ENCODE results near the gene COQ5.

The COQ5 gene

DNA sequence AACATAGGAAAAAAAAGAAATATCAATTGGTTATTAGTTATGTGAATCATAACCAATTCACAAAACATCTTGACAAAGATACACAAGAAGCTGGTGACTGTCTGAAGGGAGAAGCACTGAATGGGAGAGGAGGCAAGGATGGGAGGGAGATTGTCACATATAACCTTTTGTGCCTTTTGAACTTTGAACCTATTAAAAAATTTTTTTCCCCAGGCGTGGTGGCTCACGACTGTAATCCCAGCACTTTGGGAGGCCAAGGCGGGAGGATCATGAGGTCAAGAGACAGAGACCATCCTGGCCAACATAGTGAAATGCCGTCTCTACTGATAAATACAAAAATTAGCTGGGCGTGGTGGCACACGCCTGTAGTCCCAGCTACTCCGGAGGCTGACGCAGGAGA lies 20.4 kb downstream of the COQ5 start:
- Histone ChIP-seq H2AFZ (ENCODE audit: low read depth, low read length) (no peak overlapping the region), H3K36me3 (ENCODE audit: insufficient read depth, low read length) (peaks cover 55% of the 10 kb centered on the region), H3K4me3 (ENCODE audit: low read length) (no peak overlapping the region), H3K27me3 (ENCODE audit: insufficient read depth, low read length) (no peaks in the 10 kb centered on the region), H3K9me3 (ENCODE audit: low read length) (no peaks in the 10 kb centered on the region), H3K4me1 (ENCODE audit: insufficient read depth, low read length) (no peaks in the 10 kb centered on the region)

DNA sequence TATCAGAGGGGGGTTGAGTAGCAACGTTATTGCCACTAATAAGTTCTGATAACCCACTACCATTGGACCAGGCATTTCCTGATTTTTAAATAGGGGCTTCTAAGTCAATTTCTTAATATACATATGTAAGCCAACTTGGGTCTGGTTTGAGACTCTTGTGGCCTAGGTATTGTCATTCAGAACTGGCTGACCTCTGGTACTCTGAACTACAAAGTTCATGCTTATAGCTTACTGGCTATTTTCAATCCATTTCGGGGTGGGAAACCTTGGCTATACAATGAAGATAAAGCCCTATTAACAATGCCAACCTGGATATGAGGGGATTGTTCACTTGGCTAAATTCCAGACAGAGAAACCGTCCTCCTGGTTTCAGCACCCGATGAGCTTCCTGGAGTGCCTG lies 24.4 kb downstream of the COQ5 start:
- H3K9me3 ChIP-seq (ENCODE audit: low read length), result no peaks in the 10 kb centered on the region
- H2AFZ ChIP-seq (ENCODE audit: low read depth, low read length), result no peak overlapping the region
- H3K36me3 ChIP-seq (ENCODE audit: insufficient read depth, low read length), result peaks cover 54% of the 10 kb centered on the region
- no peaks in the 10 kb centered on the region for H3K27me3 ChIP-seq (ENCODE audit: insufficient read depth, low read length)
- no peak overlapping the region for H3K4me3 ChIP-seq (ENCODE audit: low read length)
- no peaks in the 10 kb centered on the region for H3K4me1 ChIP-seq (ENCODE audit: insufficient read depth, low read length)

DNA sequence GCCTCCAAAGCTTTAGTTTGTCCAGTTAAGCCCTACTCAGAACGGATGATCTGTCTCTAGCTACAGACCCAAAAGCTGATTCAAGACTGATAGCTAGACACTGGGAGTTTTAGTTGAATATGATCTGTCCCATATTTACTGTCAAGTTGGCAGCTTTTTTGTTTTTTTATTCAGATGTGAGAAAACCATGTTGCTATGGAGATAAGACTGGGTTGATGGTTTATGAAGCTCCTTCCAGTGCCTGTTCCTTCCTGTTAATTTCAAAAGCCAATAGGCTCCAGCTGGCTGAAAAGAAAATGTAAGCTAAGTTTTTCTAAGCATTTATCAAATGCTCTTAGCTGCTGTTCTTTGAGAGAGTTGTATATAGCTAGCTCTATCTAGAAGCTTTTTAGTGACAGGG lies 28.4 kb downstream of the COQ5 start:
- peaks cover 16% of the 10 kb centered on the region for H3K4me1 ChIP-seq (ENCODE audit: insufficient read depth, low read length)
- peaks cover 53% of the 10 kb centered on the region for H3K36me3 ChIP-seq (ENCODE audit: insufficient read depth, low read length)
- H2AFZ ChIP-seq (ENCODE audit: low read depth, low read length), result no peak overlapping the region

DNA sequence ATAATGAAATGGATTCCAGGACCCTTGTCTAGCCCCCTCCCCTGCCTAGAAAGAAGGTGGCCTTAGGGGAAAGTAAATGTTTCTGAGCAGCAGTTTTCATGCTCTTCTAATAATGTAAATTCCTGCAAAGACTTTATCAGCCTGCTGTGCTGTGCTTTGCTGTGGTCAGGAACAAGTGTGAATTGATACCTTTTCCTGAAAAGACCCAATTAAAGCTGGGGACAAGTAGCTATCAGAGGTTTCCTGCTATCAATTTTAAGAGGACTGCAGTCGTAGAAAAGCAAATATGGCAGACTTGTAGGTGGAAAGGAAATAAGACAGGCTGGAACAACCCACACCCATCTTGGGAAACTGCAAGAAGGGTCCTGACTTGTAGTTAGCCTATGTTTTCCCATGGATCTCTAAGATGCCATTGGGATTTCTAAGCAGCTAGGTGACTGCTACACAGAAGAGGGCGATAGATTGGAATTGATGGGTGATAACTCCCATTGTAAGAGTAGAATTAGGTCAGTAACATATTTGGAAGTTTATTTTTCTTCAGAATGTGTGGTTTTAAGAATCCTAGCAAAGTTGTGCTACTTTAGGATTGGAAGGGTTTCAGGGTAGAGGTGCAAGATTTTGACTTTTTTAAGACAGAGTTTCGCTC lies 30.0 kb downstream of the COQ5 start:
- Histone ChIP-seq H2AFZ (ENCODE audit: low read depth, low read length) (no peak overlapping the region), H3K4me3 (ENCODE audit: low read length) (no peak overlapping the region), H3K36me3 (ENCODE audit: insufficient read depth, low read length) (peaks cover 46% of the 10 kb centered on the region)

More for the DNA sequence above, 28.4 kb downstream of the COQ5 start:
- no peaks in the 10 kb centered on the region for H3K9me3 ChIP-seq (ENCODE audit: low read length)
- H3K27me3 ChIP-seq (ENCODE audit: insufficient read depth, low read length), result no peaks in the 10 kb centered on the region
- no peak overlapping the region for H3K4me3 ChIP-seq (ENCODE audit: low read length)

DNA sequence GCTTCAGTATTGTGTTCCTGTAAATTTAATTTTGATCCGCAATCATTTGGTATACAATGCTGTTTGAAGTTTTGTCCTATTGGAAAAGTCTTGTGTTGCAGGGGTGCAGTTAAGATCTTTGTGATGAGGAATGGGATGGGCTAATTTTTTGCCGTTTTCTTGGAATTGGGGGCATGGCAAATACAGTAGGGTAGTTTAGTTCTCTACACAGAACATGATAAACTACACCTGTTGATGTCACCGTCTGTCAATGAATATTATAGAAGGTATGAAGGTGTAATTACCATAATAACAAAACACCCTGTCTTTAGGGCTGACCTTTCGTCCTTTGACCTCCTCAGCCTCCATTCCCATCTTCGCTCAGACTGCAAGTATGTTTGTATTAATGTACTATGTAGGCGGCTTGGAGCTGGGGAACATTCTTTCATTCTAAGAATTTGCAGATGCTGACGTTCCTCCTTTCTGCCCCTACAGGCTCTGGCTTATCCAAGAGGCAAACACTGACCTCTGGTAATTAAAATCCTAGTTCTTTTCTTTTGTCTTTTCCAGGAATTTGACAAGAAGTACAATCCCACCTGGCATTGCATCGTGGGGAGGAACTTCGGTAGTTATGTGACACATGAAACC lies 31.3 kb downstream of the COQ5 start:
- Histone ChIP-seq H3K9me3 (ENCODE audit: low read length) (no peaks in the 10 kb centered on the region), H2AFZ (ENCODE audit: low read depth, low read length) (no peak overlapping the region), H3K4me3 (ENCODE audit: low read length) (peak overlapping the region; percentile 87), H3K36me3 (ENCODE audit: insufficient read depth, low read length) (peaks cover 36% of the 10 kb centered on the region), H3K27me3 (ENCODE audit: insufficient read depth, low read length) (no peaks in the 10 kb centered on the region), H3K4me1 (ENCODE audit: insufficient read depth, low read length) (peaks cover 24% of the 10 kb centered on the region)

More for the DNA sequence above, 30.0 kb downstream of the COQ5 start:
- no peaks in the 10 kb centered on the region for H3K27me3 ChIP-seq (ENCODE audit: insufficient read depth, low read length)
- H3K9me3 ChIP-seq (ENCODE audit: low read length), result no peaks in the 10 kb centered on the region
- H3K4me1 ChIP-seq (ENCODE audit: insufficient read depth, low read length), result peaks cover 24% of the 10 kb centered on the region

DNA sequence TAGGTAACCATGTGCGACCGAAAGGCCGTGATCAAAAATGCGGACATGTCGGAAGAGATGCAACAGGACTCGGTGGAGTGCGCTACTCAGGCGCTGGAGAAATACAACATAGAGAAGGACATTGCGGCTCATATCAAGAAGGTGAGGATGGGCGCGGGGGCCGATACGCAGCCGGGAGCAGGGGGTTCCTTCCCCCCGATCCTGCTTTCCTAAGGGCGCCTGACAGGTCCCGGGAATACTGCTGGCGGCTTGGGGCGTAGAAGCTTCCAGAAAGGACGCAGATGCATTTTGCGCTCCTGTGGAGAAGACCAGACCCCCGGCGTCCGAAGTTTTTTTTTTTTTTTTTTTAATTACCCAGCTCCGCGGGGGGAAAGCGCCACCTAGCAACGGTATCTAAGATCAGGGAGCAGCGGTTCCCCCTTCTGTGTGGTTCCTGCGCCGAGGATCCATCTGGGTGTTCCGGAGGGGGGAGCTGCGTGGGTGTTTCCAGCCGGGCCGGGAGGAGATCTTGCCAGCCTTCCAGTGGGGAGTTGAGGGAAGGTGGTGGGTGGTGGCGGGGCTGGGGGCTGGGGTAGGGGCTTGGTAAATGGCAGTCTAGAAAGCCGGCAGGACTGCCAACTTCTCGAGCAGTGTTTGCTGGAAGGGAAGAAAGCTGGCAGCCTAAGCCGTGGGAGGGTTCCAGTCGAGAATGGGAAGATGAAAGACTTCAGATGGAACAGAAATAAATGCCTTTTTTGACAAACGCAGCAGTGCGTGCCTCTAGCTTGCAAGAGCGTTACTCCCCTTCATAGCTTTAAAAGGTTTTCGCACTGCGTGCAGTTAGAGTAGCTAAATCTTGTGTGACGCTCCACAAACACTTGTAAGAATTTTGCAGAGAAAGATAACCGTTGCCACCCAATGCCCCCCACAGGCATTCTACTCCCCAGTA lies 32.3 kb downstream of the COQ5 start:
- H2AFZ ChIP-seq (ENCODE audit: low read depth, low read length), result no peak overlapping the region
- no peaks in the 10 kb centered on the region for H3K27me3 ChIP-seq (ENCODE audit: insufficient read depth, low read length)
- H3K4me1 ChIP-seq (ENCODE audit: insufficient read depth, low read length), result peaks cover 24% of the 10 kb centered on the region
- H3K4me3 ChIP-seq (ENCODE audit: low read length), result peak overlapping the region; percentile 87
- H3K9me3 ChIP-seq (ENCODE audit: low read length), result no peaks in the 10 kb centered on the region
- H3K36me3 ChIP-seq (ENCODE audit: insufficient read depth, low read length), result peaks cover 36% of the 10 kb centered on the region

DNA sequence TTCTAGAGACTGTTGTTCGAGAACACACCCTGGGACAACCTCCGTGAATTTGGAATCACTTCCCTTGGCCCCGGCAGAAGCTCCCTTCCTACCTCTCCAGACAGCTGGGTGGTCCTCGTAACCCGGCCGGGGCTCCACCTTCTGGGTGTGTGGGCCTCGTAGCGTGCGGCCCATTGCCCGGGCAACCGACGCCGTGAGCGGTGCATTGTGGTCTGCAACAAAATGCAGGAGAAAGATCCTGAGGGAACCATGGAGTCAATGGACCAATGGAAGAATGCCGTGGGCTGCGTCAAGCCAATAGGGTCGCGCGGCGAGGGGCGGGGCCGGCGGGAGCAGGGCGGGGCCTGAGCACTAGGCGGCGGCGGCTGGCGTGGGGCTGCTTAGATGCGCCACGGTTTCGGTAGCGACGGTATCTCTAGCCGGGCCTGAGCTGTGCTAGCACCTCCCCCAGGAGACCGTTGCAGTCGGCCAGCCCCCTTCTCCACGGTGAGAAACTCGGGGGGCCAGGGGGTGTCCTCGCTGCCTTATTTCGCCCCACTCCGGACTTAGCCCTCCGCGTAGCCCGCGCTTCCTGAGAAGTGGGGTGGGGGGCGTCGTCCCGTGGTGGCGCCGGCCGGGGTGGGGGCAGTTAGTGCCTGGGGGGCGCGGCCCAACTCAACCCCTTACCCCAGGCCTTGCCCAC lies 33.1 kb downstream of the COQ5 start, which contains the start of gene DYNLL1:
TSS of gene DYNLL1 (plus strand) at position 383 of the 682 bp plus-strand sequence. CDS start 309 bp downstream, outside the sequence.
- Histone ChIP-seq H3K27me3 (ENCODE audit: insufficient read depth, low read length) (no peaks in the 10 kb centered on the region), H3K4me3 (ENCODE audit: low read length) (peak within 1 kb of the TSS; percentile 87), H3K4me1 (ENCODE audit: insufficient read depth, low read length) (peaks cover 24% of the 10 kb centered on the region), H2AFZ (ENCODE audit: low read depth, low read length) (no peak within 1 kb of the TSS), H3K9me3 (ENCODE audit: low read length) (no peaks in the 10 kb centered on the region), H3K36me3 (ENCODE audit: insufficient read depth, low read length) (peaks cover 33% of the 10 kb centered on the region)

DNA sequence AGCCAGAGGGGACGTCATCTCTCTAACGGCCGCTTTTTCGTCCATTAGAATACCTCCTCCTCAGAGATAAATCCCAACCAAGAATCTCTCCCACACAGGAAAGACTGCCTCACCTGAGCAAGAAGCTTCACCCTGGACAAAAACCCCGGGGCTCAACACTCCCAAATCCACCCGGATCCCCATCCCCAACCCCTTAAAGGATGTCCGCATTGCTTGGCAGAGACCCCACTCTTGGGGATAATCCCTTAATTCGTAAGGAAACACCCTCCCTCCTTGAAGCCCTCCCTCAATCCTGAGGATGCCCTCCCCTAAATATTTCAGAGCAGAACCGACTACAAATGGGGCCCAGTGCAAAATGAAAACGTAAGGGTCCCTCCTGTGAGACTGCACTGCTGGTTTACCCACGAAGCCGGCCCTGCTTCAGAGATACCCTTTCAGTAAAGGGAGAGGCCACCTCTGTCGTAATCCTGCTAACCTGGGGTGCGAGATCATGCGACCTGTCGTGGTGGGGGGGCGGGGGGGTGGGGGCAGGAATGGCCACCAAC lies 33.7 kb downstream of the COQ5 start:
- no peak overlapping the region for H2AFZ ChIP-seq (ENCODE audit: low read depth, low read length)
- no peaks in the 10 kb centered on the region for H3K9me3 ChIP-seq (ENCODE audit: low read length)
- peaks cover 24% of the 10 kb centered on the region for H3K4me1 ChIP-seq (ENCODE audit: insufficient read depth, low read length)
- peaks cover 34% of the 10 kb centered on the region for H3K36me3 ChIP-seq (ENCODE audit: insufficient read depth, low read length)
- no peaks in the 10 kb centered on the region for H3K27me3 ChIP-seq (ENCODE audit: insufficient read depth, low read length)
- H3K4me3 ChIP-seq (ENCODE audit: low read length), result peak overlapping the region; percentile 87

DNA sequence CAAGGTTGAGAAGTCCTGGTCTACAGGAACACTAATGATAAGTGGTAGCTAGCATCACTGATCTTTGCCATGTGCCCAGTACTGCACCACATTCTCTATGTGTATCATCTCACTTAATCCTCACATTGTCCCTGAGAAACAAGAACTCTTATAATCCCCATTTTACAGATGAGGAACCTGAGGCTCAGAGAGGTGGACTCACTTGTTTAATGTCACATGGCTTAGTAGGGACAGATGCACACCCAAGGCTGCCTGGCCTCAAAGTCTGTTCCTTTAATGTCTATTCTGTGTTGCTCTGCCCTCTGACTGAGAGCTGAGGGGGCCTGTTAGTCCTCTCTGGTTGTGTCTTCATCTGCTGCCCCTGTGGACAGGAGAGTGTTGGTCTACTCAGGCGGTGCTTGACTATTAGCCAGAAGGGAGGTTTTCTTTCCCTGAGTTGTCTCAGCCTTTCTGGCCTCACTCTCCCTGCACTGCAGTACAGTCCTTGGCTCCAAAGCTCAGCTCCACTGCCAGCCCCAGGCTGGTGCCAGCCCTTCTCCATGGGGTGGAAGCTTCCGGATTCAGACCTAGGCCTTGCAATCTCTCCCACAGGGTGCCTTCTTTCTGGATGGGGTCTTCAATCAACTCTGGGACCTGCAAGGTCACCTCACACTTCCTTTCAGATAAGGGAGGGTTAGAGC lies 38.0 kb downstream of the COQ5 start:
- Histone ChIP-seq H2AFZ (ENCODE audit: low read depth, low read length) (no peak overlapping the region), H3K27me3 (ENCODE audit: insufficient read depth, low read length) (no peaks in the 10 kb centered on the region), H3K4me3 (ENCODE audit: low read length) (no peak overlapping the region), H3K9me3 (ENCODE audit: low read length) (no peaks in the 10 kb centered on the region), H3K4me1 (ENCODE audit: insufficient read depth, low read length) (peaks cover 16% of the 10 kb centered on the region), H3K36me3 (ENCODE audit: insufficient read depth, low read length) (peaks cover 11% of the 10 kb centered on the region)

DNA sequence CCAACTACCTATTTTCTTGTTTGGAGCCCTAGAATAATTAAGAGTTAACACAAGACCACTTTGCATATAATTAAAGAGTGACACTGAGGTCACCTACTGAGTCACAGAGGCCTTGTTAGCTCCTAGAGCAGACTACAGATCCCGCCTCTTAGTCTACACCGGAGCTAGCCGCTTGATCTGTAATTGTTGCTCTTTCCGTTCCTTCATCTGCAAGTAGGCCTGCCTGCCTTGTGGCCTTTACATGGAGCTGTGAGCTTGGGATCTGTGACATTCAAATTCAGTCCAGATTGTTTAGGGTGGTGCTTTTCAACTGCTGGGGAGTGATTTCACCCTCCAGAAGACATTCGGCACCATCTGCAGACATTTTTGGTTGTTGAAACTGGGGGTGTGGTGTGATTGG lies 38.6 kb downstream of the COQ5 start:
- Histone ChIP-seq H3K9me3 (ENCODE audit: low read length) (no peaks in the 10 kb centered on the region), H2AFZ (ENCODE audit: low read depth, low read length) (no peak overlapping the region), H3K4me3 (ENCODE audit: low read length) (no peak overlapping the region), H3K36me3 (ENCODE audit: insufficient read depth, low read length) (peaks cover 11% of the 10 kb centered on the region), H3K27me3 (ENCODE audit: insufficient read depth, low read length) (no peaks in the 10 kb centered on the region), H3K4me1 (ENCODE audit: insufficient read depth, low read length) (peaks cover 14% of the 10 kb centered on the region)

DNA sequence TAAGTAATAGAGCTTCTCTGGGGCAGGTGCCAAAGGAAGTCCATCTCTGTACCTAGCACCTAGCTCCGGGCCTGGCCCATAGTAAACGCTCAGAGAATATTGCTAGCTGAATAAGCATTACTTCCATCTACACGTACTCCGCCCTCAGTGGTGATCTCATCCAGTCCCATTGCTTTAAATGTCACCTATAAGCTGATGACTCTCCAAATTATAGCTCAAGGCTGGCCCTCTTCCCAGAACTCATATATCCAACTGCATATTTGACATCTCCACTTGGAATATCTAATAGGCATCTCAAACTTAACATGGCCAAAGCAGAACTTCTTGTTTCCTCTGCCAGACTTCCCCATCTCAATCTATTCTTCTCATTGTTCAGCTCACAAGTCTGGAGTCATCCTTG lies 39.9 kb downstream of the COQ5 start:
- Histone ChIP-seq H3K36me3 (ENCODE audit: insufficient read depth, low read length) (peaks cover 11% of the 10 kb centered on the region), H2AFZ (ENCODE audit: low read depth, low read length) (no peak overlapping the region), H3K9me3 (ENCODE audit: low read length) (no peaks in the 10 kb centered on the region), H3K4me3 (ENCODE audit: low read length) (no peak overlapping the region), H3K4me1 (ENCODE audit: insufficient read depth, low read length) (peaks cover 8% of the 10 kb centered on the region), H3K27me3 (ENCODE audit: insufficient read depth, low read length) (no peaks in the 10 kb centered on the region)

DNA sequence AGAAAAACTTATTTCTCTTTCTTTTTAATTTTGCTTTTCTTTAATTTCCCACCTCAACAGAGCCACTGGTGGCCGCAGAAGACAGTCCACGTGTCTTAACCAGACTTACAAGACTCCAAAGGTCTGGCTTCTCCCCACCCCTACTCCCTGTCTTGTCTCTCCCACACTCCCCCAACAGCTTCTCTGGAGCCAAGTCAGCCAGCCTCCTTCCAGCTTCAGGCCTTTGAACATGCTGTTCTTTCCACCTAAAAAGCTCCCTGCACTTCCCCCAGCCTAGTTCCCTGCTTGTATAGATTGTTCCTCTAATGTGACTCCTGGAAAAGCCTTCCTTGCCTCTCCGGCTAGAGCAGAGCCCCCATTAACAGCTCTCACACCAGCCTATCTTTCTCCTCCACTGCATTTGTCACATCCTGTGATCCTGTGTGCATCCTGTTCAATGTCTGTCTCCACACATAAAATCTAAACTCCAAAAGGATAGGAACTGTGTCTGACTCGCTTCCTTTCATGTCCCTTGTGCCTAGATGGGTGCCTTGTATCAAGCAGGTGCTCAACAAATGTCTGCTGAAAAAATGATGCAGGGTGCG lies 40.8 kb downstream of the COQ5 start:
- Histone ChIP-seq H2AFZ (ENCODE audit: low read depth, low read length) (no peak overlapping the region), H3K27me3 (ENCODE audit: insufficient read depth, low read length) (no peaks in the 10 kb centered on the region), H3K36me3 (ENCODE audit: insufficient read depth, low read length) (peaks cover 14% of the 10 kb centered on the region), H3K4me3 (ENCODE audit: low read length) (no peak overlapping the region), H3K4me1 (ENCODE audit: insufficient read depth, low read length) (peaks cover 8% of the 10 kb centered on the region), H3K9me3 (ENCODE audit: low read length) (no peaks in the 10 kb centered on the region)
